Hepatic stellate cell (primary cell): ENCODE results near the gene THADA.

Experiments used
- DNase-seq: peaks from one replicate; pipeline ENCODE4 v3.0.0; 2011; ENCODE audit warnings: low spot score

The THADA gene

DNA sequence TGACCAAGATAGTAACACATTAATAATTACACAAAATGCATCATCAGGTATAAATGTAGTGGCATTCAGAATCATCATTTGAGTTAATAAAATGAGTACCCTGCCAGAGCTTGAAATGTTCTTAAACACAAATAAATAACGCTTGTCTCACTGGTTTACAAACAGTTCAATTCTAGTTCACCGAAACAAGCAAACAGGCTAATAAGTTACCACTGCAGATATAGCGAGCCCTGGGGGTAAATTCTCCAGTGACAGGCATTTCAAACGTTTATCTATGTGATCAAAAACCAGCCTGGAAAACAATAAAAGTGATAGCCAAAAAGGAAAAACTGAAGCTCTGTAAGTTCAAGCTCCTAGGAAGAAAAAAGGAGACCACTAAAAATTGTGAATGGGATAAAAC is 152.6 kb downstream of the THADA start:
- DNase-seq = no peak

DNA sequence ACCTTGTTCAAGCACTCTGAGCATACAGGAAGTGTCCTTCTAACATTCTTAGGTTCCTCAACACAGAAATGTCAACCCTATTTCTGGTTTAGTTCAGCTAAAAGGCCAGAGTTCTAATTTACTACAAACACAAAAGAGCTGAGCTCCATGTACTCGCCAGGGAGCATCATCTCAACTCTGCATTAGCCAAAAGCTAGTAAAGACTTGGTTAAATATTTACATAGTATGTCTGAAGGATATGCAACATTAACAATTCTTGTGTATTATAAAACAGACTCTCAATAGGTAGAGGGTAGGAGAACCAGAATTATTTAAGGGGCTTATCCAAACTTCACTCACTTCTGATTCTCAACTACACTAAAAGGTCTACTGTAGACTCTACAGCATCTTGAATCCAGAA is 154.6 kb downstream of the THADA start:
- DNase-seq = no peak

DNA sequence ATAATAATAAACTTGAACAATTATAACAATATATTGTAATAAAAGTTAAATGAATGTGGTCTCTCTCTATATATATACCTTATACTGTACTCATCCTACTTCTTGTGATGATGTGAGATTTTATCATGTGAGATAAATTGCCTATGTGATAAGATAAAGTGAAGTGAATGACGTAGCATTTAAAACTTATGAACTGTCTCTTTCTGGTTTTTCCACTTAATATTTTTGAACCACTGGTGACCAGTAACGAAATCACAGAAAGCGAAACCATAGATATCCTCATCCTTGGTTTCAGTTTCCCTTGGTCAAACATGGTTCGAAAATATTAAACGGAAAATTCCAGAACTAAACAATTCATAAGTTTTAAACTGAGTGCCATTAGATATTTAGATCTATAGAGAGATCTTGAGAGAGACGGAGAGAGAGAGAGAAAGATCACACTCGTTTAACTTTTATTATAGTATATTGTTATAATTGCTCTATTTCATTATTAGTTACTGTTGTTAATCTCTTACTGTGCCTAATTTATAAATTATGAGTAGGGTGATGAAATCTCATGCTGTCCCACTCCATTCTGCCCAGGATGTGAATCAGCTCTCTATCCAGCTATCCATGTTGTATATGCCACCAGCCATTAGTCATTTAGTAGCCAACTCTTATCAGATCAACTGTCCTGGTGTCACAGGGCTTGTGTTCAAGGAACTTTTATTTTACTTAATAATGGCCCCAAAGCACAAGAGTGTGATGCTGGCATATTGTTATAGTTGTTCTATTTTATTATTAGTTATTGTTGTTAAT is 156.8 kb downstream of the THADA start:
- no peak for DNase-seq

DNA sequence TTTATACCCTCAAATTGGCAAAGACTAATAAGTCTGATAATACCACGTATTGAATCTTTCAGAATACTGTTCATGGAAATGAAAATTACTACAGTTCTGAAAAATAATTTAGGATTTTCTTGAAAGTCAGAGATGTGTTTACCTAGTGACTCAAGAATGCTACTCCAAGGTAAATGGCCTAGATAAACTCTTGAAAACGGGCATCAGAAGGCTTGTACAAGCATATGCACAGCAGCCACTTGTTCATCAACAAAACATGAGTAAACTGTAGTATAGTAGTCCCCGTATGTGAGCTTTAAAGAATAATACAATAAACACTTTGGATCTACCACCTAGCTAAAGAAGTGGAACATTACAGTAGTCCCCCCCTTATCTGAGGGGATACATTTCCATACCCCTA is 157.5 kb downstream of the THADA start:
- no peak for DNase-seq

DNA sequence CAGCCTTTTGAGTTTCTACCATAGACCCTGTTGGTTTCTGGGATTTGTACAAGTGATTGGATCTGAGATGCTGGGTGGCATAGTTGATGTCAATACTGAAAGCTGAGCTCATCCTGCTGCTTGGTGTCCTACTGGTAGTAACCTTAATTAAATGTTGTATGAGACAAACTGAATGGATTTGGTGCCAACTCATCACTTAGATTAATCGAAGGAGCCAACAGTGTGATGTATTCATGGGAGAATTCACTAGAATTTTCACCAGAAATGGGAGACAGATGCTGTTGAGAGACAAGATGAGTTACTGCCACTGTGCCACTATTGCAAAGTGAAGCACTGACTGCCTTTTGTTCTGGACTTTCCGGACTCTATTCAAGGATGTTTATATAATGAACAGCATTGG is 158.5 kb downstream of the THADA start:
- DNase-seq = no peak

DNA sequence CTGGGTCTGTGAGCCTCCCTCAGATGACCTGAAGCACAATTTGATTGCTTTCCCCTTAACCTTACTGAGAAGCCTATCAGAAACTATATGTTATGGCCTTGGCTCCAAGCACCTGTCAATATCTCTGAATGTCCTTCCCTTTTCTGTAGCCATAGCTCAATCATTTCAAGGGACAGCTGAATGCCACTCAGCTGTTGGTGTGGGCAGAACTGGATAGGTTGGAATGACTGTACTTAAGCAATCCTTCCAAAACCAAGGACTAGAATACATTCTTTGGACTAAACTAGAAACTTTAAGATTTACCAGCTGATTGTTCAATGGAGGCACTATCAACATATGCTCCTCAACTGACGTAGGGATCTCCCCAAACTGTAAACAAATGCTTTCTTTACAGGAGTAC is 159.4 kb downstream of the THADA start:
- no peak for DNase-seq

DNA sequence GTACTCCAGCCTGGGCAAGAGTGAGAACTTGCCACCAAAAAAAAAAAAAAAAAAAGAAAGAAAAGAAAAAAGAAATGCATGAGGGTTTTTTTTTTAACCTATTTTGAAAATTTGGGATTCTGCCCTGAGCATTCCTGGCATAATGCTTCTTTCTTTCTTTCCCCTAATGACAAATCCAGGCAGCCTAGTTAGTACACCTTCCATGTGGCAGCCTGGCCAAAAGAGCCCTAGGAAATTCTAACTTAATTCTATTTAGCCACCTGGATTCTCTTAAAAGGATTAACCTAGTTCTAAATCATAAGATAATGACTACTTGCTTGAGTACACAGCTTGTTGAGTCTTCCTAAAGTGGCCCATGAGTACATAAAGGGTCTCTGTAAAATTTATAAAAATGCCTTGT is 160.1 kb downstream of the THADA start:
- no peak for DNase-seq

DNA sequence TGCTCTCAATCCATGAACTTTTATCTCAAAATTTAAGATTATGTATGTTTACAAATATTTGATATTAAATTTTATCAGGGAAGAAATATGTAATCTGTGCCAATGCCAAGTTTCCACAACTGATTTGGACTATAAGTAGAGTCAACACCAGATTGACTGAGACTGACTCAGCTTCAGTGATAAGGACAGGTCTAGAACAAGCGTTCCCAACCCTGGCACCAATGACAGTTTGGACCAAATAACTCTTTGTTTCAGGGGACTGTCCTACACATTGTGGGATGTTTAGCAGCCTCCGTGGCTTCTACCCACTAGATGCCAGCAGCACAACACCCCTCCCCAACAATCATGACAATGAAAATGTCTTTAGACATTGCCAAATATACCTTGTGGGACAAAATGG is 165.3 kb downstream of the THADA start:
- no peak for DNase-seq

DNA sequence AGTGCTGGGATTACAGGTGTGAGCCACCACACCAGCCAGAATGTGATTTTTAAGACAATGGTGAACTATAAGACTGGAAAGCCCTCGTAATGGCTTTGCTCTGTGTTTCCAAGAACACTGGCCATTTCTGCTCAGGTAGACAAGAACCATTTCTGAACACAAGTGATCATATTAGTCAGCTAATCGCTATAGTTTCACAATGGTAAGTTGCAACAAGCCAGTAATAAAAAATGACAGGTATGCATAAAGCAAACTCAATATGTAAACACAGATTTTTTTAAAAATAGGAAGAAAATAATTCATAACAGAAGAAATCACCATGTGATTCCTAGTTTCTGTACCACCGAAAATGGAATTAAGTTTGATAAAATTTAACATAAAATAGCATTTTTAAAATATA is 166.5 kb downstream of the THADA start:
- no peak for DNase-seq

DNA sequence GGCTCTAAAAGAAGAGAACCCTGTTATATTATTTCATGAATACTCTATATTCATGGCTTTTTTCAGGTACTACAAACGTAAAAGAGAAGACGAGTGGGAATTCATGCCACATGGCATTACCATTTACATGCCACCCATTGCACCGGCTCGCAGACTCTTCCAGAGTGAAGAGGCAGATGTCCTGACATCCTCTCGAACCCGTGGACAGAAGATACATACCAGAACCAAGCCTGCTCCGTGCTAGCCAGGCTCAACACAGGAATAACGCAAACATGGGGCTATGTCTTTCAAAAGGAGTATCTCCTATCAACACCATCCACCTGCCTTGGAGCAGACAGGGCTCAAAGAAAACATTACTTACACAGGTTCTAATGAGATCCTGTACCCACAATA is 168.8 kb downstream of the THADA start:
- DNase-seq = no peak

DNA sequence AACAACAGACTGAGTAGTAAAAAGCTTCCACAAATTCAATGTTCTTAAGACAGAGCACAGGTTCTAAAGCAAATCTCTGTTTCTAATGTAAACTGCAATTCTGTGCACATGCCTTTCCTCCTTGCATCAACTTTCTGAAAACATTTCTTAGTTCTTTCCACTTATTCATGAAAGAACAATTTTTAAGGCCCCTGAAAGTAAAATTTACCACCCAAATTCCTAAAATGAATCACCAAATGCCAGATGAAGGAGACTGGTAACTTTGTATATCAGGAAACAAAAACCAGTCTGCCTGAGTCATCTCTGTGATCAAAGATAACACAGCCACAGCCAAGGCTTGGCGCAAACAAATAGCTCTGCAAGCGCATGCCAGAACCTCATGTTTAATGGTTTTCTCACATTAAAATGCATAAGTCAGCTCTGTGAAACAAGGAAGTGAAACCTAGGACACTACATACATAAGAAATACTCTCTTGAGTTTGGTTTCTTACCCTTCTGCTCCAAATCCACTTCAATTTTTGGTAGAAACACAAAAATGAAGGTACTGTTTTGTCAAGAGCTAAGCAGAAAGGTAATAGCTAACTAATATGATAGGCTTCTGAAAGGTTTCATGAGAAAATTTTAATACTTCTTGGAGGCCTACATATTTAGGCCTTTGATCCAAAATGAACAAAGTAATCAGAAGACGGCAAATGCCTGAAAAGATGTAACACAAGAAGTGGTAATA is 169.4 kb downstream of the THADA start:
- DNase-seq = peak; percentile 86

DNA sequence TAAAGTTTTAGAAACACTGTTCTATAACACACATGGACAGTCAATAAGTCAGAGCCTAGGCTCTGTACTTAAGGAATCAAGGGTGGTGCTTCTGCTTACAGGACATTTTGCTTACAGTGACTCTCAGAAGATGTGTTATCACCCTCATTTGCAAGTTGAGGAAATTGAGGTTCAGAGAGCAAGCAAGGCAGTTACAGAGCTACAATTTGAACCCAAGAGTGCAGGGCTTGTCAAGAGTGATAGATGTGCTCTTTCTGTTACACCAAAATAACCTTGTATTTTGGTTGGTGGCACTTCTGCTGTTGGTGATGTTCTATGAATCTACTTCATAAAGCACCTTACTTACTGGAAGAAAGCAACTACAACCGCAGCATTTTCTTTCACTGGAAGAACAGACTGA is 170.2 kb downstream of the THADA start:
- DNase-seq = no peak

DNA sequence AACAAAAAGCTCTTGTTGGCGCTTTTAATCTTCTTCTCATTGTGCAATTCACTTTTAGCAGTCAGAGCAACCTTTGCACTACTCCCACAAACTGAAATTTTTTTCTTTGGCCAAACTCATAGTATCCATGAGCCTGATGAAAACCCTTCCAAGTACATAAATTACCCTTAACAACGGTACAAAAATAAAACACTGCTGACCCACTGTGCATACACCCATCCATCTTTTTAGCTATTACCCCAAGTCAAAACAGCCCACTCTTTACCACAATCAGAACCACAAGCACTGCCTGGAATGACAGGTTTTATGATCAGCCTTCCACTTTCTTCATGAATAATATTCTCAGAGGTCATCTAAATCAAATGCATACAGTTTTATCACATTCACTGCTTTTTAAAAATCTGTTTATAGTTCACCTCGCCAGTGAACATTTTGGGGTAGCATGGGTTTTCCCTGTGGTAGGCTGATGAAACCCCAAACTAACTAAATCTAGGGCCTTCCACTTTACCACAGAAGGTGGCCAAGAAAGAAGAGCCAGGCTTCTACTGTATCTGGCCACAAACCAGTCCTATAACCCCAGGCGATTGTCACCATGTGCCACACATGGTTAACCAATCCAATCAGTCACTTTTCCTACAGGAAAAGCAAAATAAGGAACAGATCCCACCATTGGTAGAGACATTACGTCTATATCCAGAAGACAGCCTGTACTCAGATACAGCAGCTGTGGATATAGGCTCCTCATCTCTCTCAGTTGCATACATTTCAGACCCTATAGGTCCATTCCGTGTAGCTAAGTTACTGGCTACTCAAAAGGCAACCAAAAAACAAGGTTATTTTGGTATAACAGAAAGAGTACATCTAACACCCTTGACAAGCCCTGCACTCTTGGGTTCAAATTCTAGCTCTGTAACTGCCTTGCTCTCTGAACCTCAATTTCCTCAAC is 171.3 kb downstream of the THADA start:
- DNase-seq = no peak

DNA sequence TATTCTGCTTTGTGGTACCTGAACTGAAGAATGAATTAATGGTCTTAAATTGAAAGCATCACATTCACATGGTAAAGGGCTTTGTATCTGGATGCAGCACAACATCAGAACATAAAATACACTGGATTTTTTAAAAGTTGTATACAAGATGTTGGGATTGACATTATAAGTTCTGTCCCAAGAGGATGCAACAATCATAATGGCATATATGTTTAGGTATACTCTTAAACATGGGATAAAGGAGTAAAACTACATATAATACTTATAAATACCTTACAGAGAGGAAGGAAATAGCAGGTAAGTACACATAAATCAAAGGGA is 171.9 kb downstream of the THADA start:
- no peak for DNase-seq

DNA sequence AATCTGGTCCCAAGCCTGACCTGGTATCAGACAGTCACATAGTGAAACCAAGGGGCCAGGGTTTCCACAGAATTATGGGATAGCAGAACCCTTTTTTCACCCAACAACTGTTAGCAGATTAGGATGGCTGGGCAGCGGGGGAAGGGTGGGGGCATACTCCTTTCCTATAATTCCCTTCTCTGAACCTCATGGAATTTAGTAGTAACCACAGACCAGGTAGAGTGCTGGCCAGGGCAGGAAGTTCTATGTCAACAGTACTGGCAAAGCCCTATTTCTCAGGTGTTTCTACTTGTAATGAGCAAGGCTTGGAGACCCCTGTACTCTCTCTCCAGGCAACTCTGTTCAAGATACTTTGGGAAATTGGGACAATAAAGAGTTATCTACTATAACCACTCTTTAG is 174.6 kb downstream of the THADA start:
- DNase-seq = no peak

DNA sequence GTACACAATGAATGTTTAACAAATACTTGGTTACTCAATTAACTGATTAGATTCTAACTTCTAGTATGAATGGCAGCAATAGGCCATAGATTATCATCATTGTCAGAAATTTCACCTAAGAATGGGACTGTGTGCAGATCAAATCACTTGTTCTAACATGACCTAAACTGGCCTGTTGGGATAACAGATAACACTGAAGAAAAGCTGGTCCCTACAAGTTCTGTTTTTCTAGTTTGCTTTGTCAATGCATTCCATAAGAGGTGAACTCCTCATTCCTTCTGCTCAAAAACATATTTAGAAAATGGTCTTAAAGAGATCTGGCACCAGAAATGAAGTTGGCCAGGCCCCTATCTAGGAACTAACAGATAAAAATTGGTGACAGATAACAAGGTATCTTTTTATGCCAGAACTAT is 175.4 kb downstream of the THADA start:
- no peak for DNase-seq

DNA sequence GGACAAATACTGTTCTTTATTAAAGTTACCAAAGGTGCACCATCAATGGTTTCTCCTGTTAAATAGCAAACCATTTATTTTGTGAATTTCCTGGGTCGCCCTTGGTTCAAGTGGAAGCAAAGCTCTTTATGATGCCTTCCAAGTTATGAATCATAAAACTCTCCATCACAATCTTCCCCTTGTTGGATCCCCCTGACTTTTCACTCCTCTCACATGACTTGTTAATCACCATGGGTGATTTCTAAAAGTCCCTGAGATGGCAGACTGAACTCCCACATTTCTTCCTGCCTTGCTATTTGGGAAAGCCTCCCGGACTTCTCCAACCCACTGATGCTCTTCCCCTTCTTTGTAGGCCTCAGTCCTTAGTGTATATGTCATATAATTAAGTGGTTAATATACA is 176.0 kb downstream of the THADA start:
- no peak for DNase-seq

DNA sequence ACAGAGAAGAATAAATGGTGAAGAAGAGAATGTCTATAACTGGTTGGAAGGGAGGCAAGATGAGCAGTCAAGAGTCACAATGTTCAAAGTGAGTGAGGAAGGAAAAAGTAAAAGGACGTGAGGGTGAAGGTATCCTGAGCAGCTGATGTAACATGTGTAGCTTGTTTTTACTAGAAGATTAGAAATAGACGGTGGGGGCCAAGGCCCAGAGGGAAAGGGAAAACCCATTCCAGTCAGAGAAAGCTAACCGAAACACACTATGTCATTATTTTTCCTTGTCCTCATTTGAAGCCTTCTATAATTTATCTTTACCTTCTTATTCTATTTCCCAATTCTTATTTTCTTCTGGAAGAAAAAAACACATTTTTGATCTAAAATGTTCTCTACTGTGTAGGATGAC is 176.6 kb downstream of the THADA start:
- DNase-seq = no peak

DNA sequence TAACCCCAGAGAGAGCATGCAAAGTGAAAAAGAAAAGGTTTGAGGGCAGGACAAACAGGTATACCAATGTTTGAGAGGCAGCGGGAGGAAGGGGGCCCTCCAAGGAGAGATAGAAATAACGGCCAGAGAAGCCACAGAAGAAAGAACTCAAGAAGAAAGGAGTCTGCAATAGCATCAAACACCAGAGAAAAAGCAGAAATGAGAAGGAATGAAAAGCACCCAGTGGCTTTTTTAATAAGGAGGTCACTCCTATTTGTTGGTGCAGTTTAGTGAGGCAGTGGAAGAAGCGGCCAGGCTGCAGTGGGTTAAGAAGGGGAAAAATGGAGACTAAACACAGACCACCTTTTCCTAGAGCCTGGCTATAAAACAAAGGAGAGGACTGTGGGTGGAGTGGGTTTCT is 177.2 kb downstream of the THADA start:
- no peak for DNase-seq

DNA sequence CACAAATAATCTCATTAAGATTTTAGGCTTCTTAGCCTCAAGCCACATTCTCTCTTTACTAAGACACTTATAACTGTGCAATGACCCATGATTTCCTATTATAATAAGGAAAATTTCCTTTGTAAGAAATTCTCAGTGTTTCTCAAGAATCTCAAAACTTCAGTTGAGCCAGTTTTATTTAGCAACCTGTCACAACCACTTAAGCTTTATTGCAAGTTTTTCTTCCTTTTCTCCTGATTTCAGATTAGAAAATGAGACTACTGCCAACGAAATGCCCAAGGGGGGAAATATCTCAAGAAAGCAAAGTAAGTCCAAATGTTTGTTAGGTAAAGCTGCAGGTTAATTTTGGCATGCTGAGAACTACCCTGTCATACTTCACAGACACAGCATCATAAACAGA is 178.5 kb downstream of the THADA start:
- no peak for DNase-seq

DNA sequence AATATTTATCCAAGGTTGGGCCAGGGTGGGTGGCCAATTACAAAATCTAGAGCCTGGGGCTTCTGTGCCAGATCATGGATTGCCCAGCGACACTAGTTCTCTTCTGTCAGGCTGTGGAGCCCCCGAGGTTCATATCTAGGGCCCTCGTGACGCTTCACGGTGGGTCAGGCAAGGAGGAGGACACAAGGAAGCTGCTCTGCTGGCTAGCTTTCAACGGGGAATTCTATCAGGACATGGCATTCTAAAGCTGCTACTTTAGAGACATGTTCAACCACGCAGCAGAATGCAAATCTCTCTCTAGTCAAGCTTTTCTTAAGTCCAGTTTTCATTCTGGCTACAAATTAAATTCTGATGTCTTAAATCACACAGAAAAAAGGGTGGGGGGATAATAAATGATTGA is 180.2 kb downstream of the THADA start:
- no peak for DNase-seq

DNA sequence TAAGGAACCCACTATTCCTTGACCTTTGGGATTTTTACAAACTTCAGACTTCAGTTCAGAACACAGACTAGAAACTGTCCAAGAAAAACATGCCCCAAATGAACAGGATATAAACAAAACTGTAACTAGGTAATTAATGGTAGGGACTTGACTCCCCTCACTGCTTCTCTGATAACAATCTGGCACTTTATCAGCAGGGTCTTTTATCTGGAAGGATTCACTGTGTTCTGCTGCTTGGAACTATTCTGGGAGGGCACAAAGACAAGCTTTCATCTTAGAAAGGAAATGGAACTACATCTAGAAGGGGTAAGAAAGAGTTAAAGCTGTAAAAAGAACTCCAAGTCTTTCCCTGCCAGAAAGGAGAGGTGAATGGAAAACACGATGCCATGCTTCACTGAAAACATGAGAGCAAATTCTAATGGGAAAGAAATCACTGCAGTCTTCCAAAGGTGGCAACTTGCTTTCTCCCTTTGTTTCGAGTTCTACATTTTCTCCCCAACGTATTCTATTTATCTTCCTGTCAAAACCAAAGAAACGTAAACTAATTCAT is 181.2 kb downstream of the THADA start:
- no peak for DNase-seq

DNA sequence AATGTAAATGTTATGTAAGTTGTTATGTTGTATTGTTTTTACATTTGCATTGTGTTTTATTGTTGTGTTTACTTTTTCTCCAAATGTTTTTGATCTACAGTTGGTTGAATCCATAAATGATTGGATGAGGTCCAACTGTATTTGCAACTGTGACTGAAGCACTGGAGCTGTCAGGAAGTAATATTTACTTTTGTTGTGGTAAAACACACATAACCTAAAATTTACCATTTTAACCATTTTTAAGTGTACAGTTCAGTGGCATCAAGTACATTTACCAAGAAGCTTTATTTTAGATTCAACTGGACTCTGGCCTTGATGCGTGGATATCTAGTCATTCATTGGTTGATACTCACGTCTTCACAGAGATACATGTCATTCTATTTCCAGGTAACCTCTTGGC is 181.8 kb downstream of the THADA start:
- DNase-seq = no peak
